ENCODE measurements around the gene TRMT11. TPM values are rescaled to one million over a fixed set of nuclear protein-coding genes. Genes with fewer than 3 reads are reported as not detected.

TRMT11 gene
- total and polyA plus RNA-seq, 9 of the 15 experiments (the other 6 are each of a cell fraction or from before 2014, with no cell fraction given) = 38.8 to 88.0 (median 59.8) TPM

Small RNA genes lying within 50 kb of the gene (small RNA-seq; reads per million reads assigned to genes)
- gene RNA5SP216 = not detected

Other genes with a start within 250 kb of the TRMT11 start
- gene HEY2, start 236.9 kb upstream of the TRMT11 start, total RNA-seq (2014; rRNA removed) = not detected in 2 replicates
- not detected in 2 replicates for gene HEY2, start 236.9 kb upstream of the TRMT11 start, total RNA-seq (2014; rRNA removed; fragmentation: Illumina TruSeq; extraction: Trizol)
- gene HEY2, start 236.9 kb upstream of the TRMT11 start, total RNA-seq (2015; rRNA removed; fragmentation: Illumina TruSeq; extraction: Trizol) = not detected in 2 replicates
- 0.07 TPM in 1 of 2 replicates, not detected in the other for gene HEY2, start 236.9 kb upstream of the TRMT11 start, total RNA-seq (2021)
- 0.03 and 0.07 TPM in 2 replicates for gene HEY2, start 236.9 kb upstream of the TRMT11 start, polyA plus RNA-seq (2011; rRNA removed)
- 0.04 and 0.12 TPM in 2 replicates for gene HEY2, start 236.9 kb upstream of the TRMT11 start, polyA plus RNA-seq (2014; fragmentation: Illumina TruSeq; extraction: Trizol)
- under 1 TPM in 1 of 2 experiments, not detected in 1; 0.03 TPM for gene HEY2, start 236.9 kb upstream of the TRMT11 start, polyA plus RNA-seq (2014; fragmentation: Nextera tagmentation; extraction: Ambion mirVana)
- 0.07 TPM in 1 of 2 replicates, not detected in the other for gene HEY2, start 236.9 kb upstream of the TRMT11 start, polyA plus RNA-seq (2014; rRNA removed)
- 6.7 and 10.6 TPM in 2 replicates for gene NCOA7, start 195.6 kb upstream of the TRMT11 start, total RNA-seq (2014; rRNA removed)
- gene NCOA7, start 195.6 kb upstream of the TRMT11 start, total RNA-seq (2014; rRNA removed; fragmentation: Illumina TruSeq; extraction: Trizol) = 14.6 and 16.9 TPM in 2 replicates
- gene NCOA7, start 195.6 kb upstream of the TRMT11 start, total RNA-seq (2015; rRNA removed; fragmentation: Illumina TruSeq; extraction: Trizol) = 9.3 and 12.7 TPM in 2 replicates
- gene NCOA7, start 195.6 kb upstream of the TRMT11 start, total RNA-seq (2021) = 13.8 TPM in 2 replicates
- 8.9 and 9.3 TPM in 2 replicates for gene NCOA7, start 195.6 kb upstream of the TRMT11 start, polyA plus RNA-seq (2011; rRNA removed)
- 11.2 and 13.6 TPM in 2 replicates for gene NCOA7, start 195.6 kb upstream of the TRMT11 start, polyA plus RNA-seq (2014; fragmentation: Illumina TruSeq; extraction: Trizol)
- gene NCOA7, start 195.6 kb upstream of the TRMT11 start, polyA plus RNA-seq (2014; fragmentation: Nextera tagmentation; extraction: Ambion mirVana) = 1 to 10 TPM; 5.8 to 7.0 TPM
- gene NCOA7, start 195.6 kb upstream of the TRMT11 start, polyA plus RNA-seq (2014; rRNA removed) = 8.5 and 11.0 TPM in 2 replicates
- gene HINT3, start 29.8 kb upstream of the TRMT11 start, total RNA-seq (2014; rRNA removed) = 11.8 and 13.7 TPM in 2 replicates
- 16.6 and 16.9 TPM in 2 replicates for gene HINT3, start 29.8 kb upstream of the TRMT11 start, total RNA-seq (2014; rRNA removed; fragmentation: Illumina TruSeq; extraction: Trizol)
- 14.6 and 16.2 TPM in 2 replicates for gene HINT3, start 29.8 kb upstream of the TRMT11 start, total RNA-seq (2015; rRNA removed; fragmentation: Illumina TruSeq; extraction: Trizol)
- 10.8 and 11.3 TPM in 2 replicates for gene HINT3, start 29.8 kb upstream of the TRMT11 start, total RNA-seq (2021)
- gene HINT3, start 29.8 kb upstream of the TRMT11 start, polyA plus RNA-seq (2011; rRNA removed) = 4.7 and 5.1 TPM in 2 replicates
- gene HINT3, start 29.8 kb upstream of the TRMT11 start, polyA plus RNA-seq (2014; fragmentation: Illumina TruSeq; extraction: Trizol) = 12.6 and 13.7 TPM in 2 replicates
- 1 to 10 TPM; 1.4 to 1.9 TPM for gene HINT3, start 29.8 kb upstream of the TRMT11 start, polyA plus RNA-seq (2014; fragmentation: Nextera tagmentation; extraction: Ambion mirVana)
- gene HINT3, start 29.8 kb upstream of the TRMT11 start, polyA plus RNA-seq (2014; rRNA removed) = 7.6 and 8.9 TPM in 2 replicates

All from K562 (cell line).